H9 (cell line): Measurements from ENCODE around the gene FBXL14. TPM values are rescaled to one million over a fixed set of nuclear protein-coding genes. Genes with fewer than 3 reads are reported as not detected.
A peak's percentile ranks its signal among the peaks of the same experiment; 100 is the strongest.

Experiments used
- DNase-seq: peaks from one replicate; pipeline ENCODE4 v3.0.0-alpha.2; 2017
- H2AFZ ChIP-seq: one replicate; pipeline ENCODE4 v1.6.1; 2013; ENCODE audit warnings: mild to moderate bottlenecking, low read length, control low read depth, moderate library complexity
- H2AK5ac ChIP-seq: 2 replicates; pipeline ENCODE4 v1.6.1; 2013; ENCODE audit warnings: low read length, control low read depth, mixed read lengths; ENCODE audit not compliant: insufficient read length
- H2BK120ac ChIP-seq: one replicate; pipeline ENCODE4 v1.6.1; 2013; ENCODE audit warnings: low read depth, mild to moderate bottlenecking, low read length, control low read depth, inconsistent platforms; ENCODE audit not compliant: poor library complexity, severe bottlenecking
- H2BK12ac ChIP-seq: 2 replicates; pipeline ENCODE4 v1.6.1; 2013; ENCODE audit warnings: low read length, control low read depth, mixed read lengths, low read depth; ENCODE audit not compliant: insufficient read length
- H2BK15ac ChIP-seq: 2 replicates; pipeline ENCODE4 v1.6.1; 2013; ENCODE audit warnings: low read depth, low read length, control low read depth
- H2BK20ac ChIP-seq: one replicate; pipeline ENCODE4 v1.6.1; 2013; ENCODE audit warnings: low read depth, mild to moderate bottlenecking, low read length, control low read depth, inconsistent platforms; ENCODE audit not compliant: poor library complexity, severe bottlenecking
- H2BK5ac ChIP-seq: 2 replicates; pipeline ENCODE4 v1.6.1; 2013; ENCODE audit warnings: low read length, control low read depth, mixed read lengths; ENCODE audit not compliant: insufficient read length
- H3K14ac ChIP-seq: 2 replicates; pipeline ENCODE4 v1.6.1; 2013; ENCODE audit warnings: low read length, control low read depth; ENCODE audit not compliant: insufficient read depth
- H3K18ac ChIP-seq: 2 replicates; pipeline ENCODE4 v1.6.1; 2013; ENCODE audit warnings: low read depth, mild to moderate bottlenecking, mixed read lengths, low read length, control low read depth; ENCODE audit not compliant: insufficient read length
- H3K23ac ChIP-seq: 2 replicates; pipeline ENCODE4 v1.6.1; 2013; ENCODE audit warnings: low read length, control low read depth, mixed read lengths, low read depth; ENCODE audit not compliant: insufficient read length
- H3K23me2 ChIP-seq: 2 replicates; pipeline ENCODE4 v1.6.1; 2013; ENCODE audit warnings: low read depth, mild to moderate bottlenecking, mixed read lengths, low read length, control low read depth; ENCODE audit not compliant: insufficient read length, poor library complexity, severe bottlenecking
- H3K27ac ChIP-seq: 2 replicates; pipeline ENCODE4 v1.5.1; 2013; ENCODE audit warnings: low read length, control low read depth, mixed read lengths, low read depth; ENCODE audit not compliant: insufficient read length
- H3K27me3 ChIP-seq: 2 replicates; pipeline ENCODE4 v1.6.1; 2013; ENCODE audit warnings: low read length, control low read depth, inconsistent platforms; ENCODE audit not compliant: insufficient read depth
- H3K4ac ChIP-seq: 2 replicates; pipeline ENCODE4 v1.6.1; 2013; ENCODE audit warnings: low read depth, mild to moderate bottlenecking, control low read depth, inconsistent platforms, low read length, moderate library complexity
- H3K4me1 ChIP-seq: 2 replicates; pipeline ENCODE4 v1.6.1; 2013; ENCODE audit warnings: low read length, control low read depth, inconsistent platforms; ENCODE audit not compliant: insufficient read depth
- H3K4me2 ChIP-seq: 2 replicates; pipeline ENCODE4 v1.6.1; 2013; ENCODE audit warnings: low read length, control low read depth, mixed read lengths; ENCODE audit not compliant: insufficient read length, insufficient read depth
- H3K56ac ChIP-seq: 2 replicates; pipeline ENCODE4 v1.6.1; 2013; ENCODE audit warnings: low read depth, mild to moderate bottlenecking, mixed read lengths, low read length, control low read depth; ENCODE audit not compliant: insufficient read length
- H3K79me1 ChIP-seq: 2 replicates; pipeline ENCODE4 v1.6.1; 2013; ENCODE audit warnings: low read depth, mild to moderate bottlenecking, moderate library complexity, low read length, control low read depth, inconsistent platforms; ENCODE audit not compliant: insufficient read depth, poor library complexity, severe bottlenecking
- H3K79me2 ChIP-seq: 2 replicates; pipeline ENCODE4 v1.6.1; 2013; ENCODE audit warnings: low read length, control low read depth, inconsistent platforms; ENCODE audit not compliant: insufficient read depth
- H3K9ac ChIP-seq: 2 replicates; pipeline ENCODE4 v1.6.1; 2013; ENCODE audit warnings: low read length, control low read depth, mixed read lengths; ENCODE audit not compliant: insufficient read length; ENCODE audit errors: extremely low read depth
- H3K9me3 ChIP-seq: one replicate; pipeline ENCODE4 v1.6.1; 2013; ENCODE audit warnings: low read depth, low read length, inconsistent platforms; ENCODE audit not compliant: control insufficient read depth
- H3T11ph ChIP-seq: one replicate; pipeline ENCODE4 v1.6.1; 2013; ENCODE audit warnings: mild to moderate bottlenecking, low read length, control low read depth, inconsistent platforms
- H4K20me1 ChIP-seq: one replicate; pipeline ENCODE4 v1.6.1; 2013; ENCODE audit not compliant: control insufficient read depth, insufficient read length, insufficient read depth
- H4K5ac ChIP-seq: 2 replicates; pipeline ENCODE4 v1.6.1; 2013; ENCODE audit warnings: low read depth, mild to moderate bottlenecking, mixed read lengths, low read length, control low read depth; ENCODE audit not compliant: insufficient read length
- H4K8ac ChIP-seq: replicated peaks from 2 replicates; pipeline ENCODE4 v1.6.1; 2013; ENCODE audit warnings: low read length, control low read depth, mixed read lengths, low read depth; ENCODE audit not compliant: insufficient read length
- H4K91ac ChIP-seq: 2 replicates; pipeline ENCODE4 v1.6.1; 2013; ENCODE audit warnings: low read depth, mild to moderate bottlenecking, moderate library complexity, mixed read lengths, low read length, control low read depth; ENCODE audit not compliant: insufficient read length
- H3K27ac Mint-ChIP-seq, 3 experiments: 2 replicates in 2 of 3; 3 replicates in 1 of 3; pipeline ENCODE4 v1.8.0; 2020 to 2021; ENCODE audit warnings: mixed read lengths in 3 of 3, mild to moderate bottlenecking in 1 of 3, moderate library complexity in 1 of 3
- H3K27me3 Mint-ChIP-seq: 2 replicates; pipeline ENCODE4 v1.8.0; 2021; ENCODE audit warnings: low read depth, mild to moderate bottlenecking, moderate library complexity, mixed read lengths
- H3K36me3 Mint-ChIP-seq, 3 experiments: 2 replicates in 2 of 3; 3 replicates in 1 of 3; pipeline ENCODE4 v1.8.0; 2020 to 2021; ENCODE audit warnings: low read depth in 3 of 3, mixed read lengths in 3 of 3; ENCODE audit not compliant: insufficient read depth in 1 of 3
- H3K4me1 Mint-ChIP-seq, 2 experiments: 2 replicates each; pipeline ENCODE4 v1.8.0; 2020; ENCODE audit warnings: mixed read lengths in 2 of 2
- H3K4me3 Mint-ChIP-seq, 2 experiments: 2 replicates in 1 of 2; 3 replicates in 1 of 2; pipeline ENCODE4 v1.8.0; 2020 to 2021; ENCODE audit warnings: mild to moderate bottlenecking in 2 of 2, mixed read lengths in 2 of 2, moderate library complexity in 1 of 2
- H3K9me3 Mint-ChIP-seq, 2 experiments: 2 replicates in 1 of 2; 3 replicates in 1 of 2; pipeline ENCODE4 v1.8.0; 2020; ENCODE audit warnings: mild to moderate bottlenecking in 2 of 2, mixed read lengths in 2 of 2, moderate library complexity in 1 of 2
- WGBS: extraction: QIAGEN DNeasy Blood & Tissue Kit; methylation state at CpG from one replicate; pipeline ENCODE4 v1.1.7; 2013; ENCODE audit warnings: missing lambda C conversion rate, low lambda C conversion rate, mixed read lengths; ENCODE audit not compliant: insufficient read length; ENCODE audit errors: extremely low coverage; 5-methylcytosine and 5-hydroxymethylcytosine counted together
- total RNA-seq: library from RNA; stranded (reverse); gene quantifications from 2 replicates; pipeline ENCODE4 v1.2.1, GENCODE V29; 2021
- TF ChIP-seq, protein P1 (sequence below): fragments of 200-600 bp; sonication (generic); conservative IDR thresholded peaks from 3 replicates; pipeline ENCODE4 v1.8.0; 2021; ENCODE audit warnings: antibody characterized with exemption, mild to moderate bottlenecking

The FBXL14 gene
- total RNA-seq, 1 experiment from 2014 or later, result 15.6 TPM

DNA sequence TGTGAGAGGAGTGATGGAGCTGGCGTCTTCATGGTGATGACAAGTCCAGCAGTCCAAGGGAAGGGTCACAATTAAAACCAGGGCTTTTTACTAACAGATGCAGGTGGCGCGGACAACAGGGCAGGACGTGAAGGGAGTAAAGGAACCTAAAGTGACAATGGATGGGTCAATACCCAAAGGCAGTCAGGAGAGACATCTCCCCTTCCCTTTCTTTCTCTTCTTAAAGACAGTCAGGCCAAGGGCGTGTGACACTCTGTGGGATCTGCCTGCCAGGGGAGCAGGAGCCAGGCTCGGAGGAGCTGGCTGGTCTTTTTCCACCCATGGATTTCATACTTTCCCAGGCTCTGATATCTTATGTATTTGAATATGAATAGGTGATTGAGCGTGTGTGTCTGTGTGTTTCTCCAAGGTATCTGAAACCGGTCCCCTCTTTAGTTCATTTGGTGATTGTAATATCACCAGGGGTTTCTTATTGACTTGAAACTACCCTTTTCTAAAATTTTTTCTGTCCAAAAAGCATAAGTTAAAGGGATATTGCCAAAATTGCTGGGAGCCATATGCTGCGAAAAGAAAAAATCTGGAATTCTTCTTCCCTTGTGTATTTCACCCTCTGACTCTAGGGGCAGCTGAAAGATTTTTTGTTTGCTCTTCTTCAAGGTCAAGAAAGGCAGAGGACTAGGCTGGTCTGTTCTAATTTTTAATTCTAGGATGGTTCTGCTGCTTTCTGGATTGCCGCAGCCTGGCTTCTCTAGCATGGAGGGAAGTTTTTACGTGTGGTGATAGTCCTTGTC, 61.8 kb downstream of the FBXL14 start:
- H3K56ac ChIP-seq, result no peak overlapping the region
- TF ChIP-seq, protein P1, sequence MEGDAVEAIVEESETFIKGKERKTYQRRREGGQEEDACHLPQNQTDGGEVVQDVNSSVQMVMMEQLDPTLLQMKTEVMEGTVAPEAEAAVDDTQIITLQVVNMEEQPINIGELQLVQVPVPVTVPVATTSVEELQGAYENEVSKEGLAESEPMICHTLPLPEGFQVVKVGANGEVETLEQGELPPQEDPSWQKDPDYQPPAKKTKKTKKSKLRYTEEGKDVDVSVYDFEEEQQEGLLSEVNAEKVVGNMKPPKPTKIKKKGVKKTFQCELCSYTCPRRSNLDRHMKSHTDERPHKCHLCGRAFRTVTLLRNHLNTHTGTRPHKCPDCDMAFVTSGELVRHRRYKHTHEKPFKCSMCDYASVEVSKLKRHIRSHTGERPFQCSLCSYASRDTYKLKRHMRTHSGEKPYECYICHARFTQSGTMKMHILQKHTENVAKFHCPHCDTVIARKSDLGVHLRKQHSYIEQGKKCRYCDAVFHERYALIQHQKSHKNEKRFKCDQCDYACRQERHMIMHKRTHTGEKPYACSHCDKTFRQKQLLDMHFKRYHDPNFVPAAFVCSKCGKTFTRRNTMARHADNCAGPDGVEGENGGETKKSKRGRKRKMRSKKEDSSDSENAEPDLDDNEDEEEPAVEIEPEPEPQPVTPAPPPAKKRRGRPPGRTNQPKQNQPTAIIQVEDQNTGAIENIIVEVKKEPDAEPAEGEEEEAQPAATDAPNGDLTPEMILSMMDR, result no peak; the same call in 2 of the 3 replicates
- no peak overlapping the region for H2AFZ ChIP-seq
- no peak overlapping the region for H4K5ac ChIP-seq
- H3K79me2 ChIP-seq, result no peaks in the 10 kb centered on the region
- peaks cover 6 to 11% of the 10 kb centered on the region in 2 experiments; a peak in 3 of 4 replicates for H3K4me1 Mint-ChIP-seq
- H3K27ac Mint-ChIP-seq, result no peak overlapping the region
- H3K9me3 Mint-ChIP-seq, result peaks cover 0 to 2% of the 10 kb centered on the region in 2 experiments; a peak in 2 of 5 replicates
- H2BK15ac ChIP-seq, result no peak overlapping the region
- H3K4ac ChIP-seq, result no peak overlapping the region
- no CpG with 5 or more reads among the region's 11 CpGs for WGBS
- no peak overlapping the region for H3K18ac ChIP-seq
- peaks cover 90% of the 10 kb centered on the region for H3K27me3 Mint-ChIP-seq
- no peak overlapping the region for H2BK20ac ChIP-seq
- H3K79me1 ChIP-seq, result no peaks in the 10 kb centered on the region
- H3K14ac ChIP-seq, result no peak overlapping the region
- no peak overlapping the region for H3K27ac ChIP-seq
- H3K23ac ChIP-seq, result no peak overlapping the region
- H3K23me2 ChIP-seq, result peaks cover 13% of the 10 kb centered on the region
- H4K20me1 ChIP-seq, result no peaks in the 10 kb centered on the region
- no peak overlapping the region for H2AK5ac ChIP-seq
- H2BK120ac ChIP-seq, result no peak overlapping the region
- no peak overlapping the region for H3K9ac ChIP-seq
- H3K4me1 ChIP-seq, result no peaks in the 10 kb centered on the region
- no peak overlapping the region for H2BK5ac ChIP-seq
- peak overlapping the region; percentile 11 to 62; a peak in 2 of 5 replicates for H3K4me3 Mint-ChIP-seq
- H3K36me3 Mint-ChIP-seq, result peaks cover 0 to 2% (median 0%) of the 10 kb centered on the region in 3 experiments; a peak in 2 of 7 replicates
- H4K91ac ChIP-seq, result no peak overlapping the region
- H3K9me3 ChIP-seq, result no peaks in the 10 kb centered on the region
- H3K27me3 ChIP-seq, result peaks cover 35% of the 10 kb centered on the region
- peak; percentile 20 for DNase-seq
- H3K4me2 ChIP-seq, result no peak overlapping the region
- H4K8ac ChIP-seq, result no peak overlapping the region
- H2BK12ac ChIP-seq, result no peak overlapping the region
- no peak overlapping the region for H3T11ph ChIP-seq
